HEK293 (cell line): ENCODE measurements around the gene NPTX1.

Source experiments
- ZNF133 ChIP-seq: fragments of 450-650 bp; formaldehyde crosslinking; IDR thresholded peaks from 2 replicates; pipeline ENCODE4 v1.5.1; 2016; ENCODE audit warnings: missing biosample characterization, missing genetic modification characterization
- ZNF37A ChIP-seq: fragments of 450-650 bp; IDR thresholded peaks from 2 replicates; pipeline ENCODE4 v1.5.1; 2018; ENCODE audit warnings: missing biosample characterization, missing genetic modification characterization
- ZNF473 ChIP-seq: fragments of 450-650 bp; formaldehyde crosslinking; IDR thresholded peaks from 2 replicates; pipeline ENCODE4 v1.5.1; 2017; ENCODE audit warnings: missing biosample characterization, missing genetic modification characterization
- ZNF48 ChIP-seq: fragments of 450-650 bp; formaldehyde crosslinking; IDR thresholded peaks from 2 replicates; pipeline ENCODE4 v1.5.1; 2016; ENCODE audit warnings: missing biosample characterization, missing genetic modification characterization
- ZNF837 ChIP-seq: fragments of 450-650 bp; formaldehyde crosslinking; IDR thresholded peaks from 2 replicates; pipeline ENCODE4 v1.5.1; 2016; ENCODE audit warnings: missing biosample characterization, missing genetic modification characterization
- TF ChIP-seq, protein P1 (sequence below): fragments of 450-650 bp; formaldehyde crosslinking; IDR thresholded peaks from 2 replicates; pipeline ENCODE4 v1.5.1; 2016; ENCODE audit warnings: missing biosample characterization, missing genetic modification characterization

GRCh38 chr17:80517641-80518040, 41.2 kb upstream of the NPTX1 start:
- no peak for TF ChIP-seq ZNF37A (tag by site-specific recombination)
- TF ChIP-seq, protein P1, sequence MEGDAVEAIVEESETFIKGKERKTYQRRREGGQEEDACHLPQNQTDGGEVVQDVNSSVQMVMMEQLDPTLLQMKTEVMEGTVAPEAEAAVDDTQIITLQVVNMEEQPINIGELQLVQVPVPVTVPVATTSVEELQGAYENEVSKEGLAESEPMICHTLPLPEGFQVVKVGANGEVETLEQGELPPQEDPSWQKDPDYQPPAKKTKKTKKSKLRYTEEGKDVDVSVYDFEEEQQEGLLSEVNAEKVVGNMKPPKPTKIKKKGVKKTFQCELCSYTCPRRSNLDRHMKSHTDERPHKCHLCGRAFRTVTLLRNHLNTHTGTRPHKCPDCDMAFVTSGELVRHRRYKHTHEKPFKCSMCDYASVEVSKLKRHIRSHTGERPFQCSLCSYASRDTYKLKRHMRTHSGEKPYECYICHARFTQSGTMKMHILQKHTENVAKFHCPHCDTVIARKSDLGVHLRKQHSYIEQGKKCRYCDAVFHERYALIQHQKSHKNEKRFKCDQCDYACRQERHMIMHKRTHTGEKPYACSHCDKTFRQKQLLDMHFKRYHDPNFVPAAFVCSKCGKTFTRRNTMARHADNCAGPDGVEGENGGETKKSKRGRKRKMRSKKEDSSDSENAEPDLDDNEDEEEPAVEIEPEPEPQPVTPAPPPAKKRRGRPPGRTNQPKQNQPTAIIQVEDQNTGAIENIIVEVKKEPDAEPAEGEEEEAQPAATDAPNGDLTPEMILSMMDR = no peak
- no peak for TF ChIP-seq ZNF473 (tag by site-specific recombination)
- no peak for TF ChIP-seq ZNF133 (tag by site-specific recombination)
- no peak for TF ChIP-seq ZNF48
- no peak for TF ChIP-seq ZNF837 (tag by site-specific recombination)
